CD4-positive, alpha-beta T cell treated with Interleukin-15 for 1 hour (primary cell): ENCODE results near the gene CAMTA1.

Experiments
- DNase-seq: peaks from one replicate; pipeline ENCODE4 v3.0.0-alpha.2; 2020

The CAMTA1 gene

GRCh38 chr1:6987940-6988339 is 202.7 kb downstream of the CAMTA1 start:
- DNase-seq, result no peak

GRCh38 chr1:6988796-6989195 is 203.5 kb downstream of the CAMTA1 start:
- DNase-seq, result no peak

GRCh38 chr1:6989212-6990159 is 204.2 kb downstream of the CAMTA1 start:
- DNase-seq, result no peak

- no peak for DNase-seq
Measured at GRCh38 chr1:6991266-6991665, 206.0 kb downstream of the CAMTA1 start.

- DNase-seq, result no peak
Measured at GRCh38 chr1:6995789-6996188, 210.5 kb downstream of the CAMTA1 start.

- no peak for DNase-seq
Measured at GRCh38 chr1:6996371-6996770, 211.1 kb downstream of the CAMTA1 start.

- DNase-seq, result no peak
Measured at GRCh38 chr1:6996866-6997265, 211.6 kb downstream of the CAMTA1 start.

- no peak for DNase-seq
Measured at GRCh38 chr1:6998267-6998666, 213.0 kb downstream of the CAMTA1 start.

GRCh38 chr1:6999826-7000225 is 214.6 kb downstream of the CAMTA1 start:
- DNase-seq, result no peak

- DNase-seq, result no peak
Measured at GRCh38 chr1:7000720-7001119, 215.5 kb downstream of the CAMTA1 start.

GRCh38 chr1:7002728-7003127 is 217.5 kb downstream of the CAMTA1 start:
- no peak for DNase-seq

GRCh38 chr1:7003676-7004075 is 218.4 kb downstream of the CAMTA1 start:
- no peak for DNase-seq

- no peak for DNase-seq
Measured at GRCh38 chr1:7004181-7004580, 218.9 kb downstream of the CAMTA1 start.

- no peak for DNase-seq
Measured at GRCh38 chr1:7005762-7006161, 220.5 kb downstream of the CAMTA1 start.

- DNase-seq, result no peak
Measured at GRCh38 chr1:7006996-7007871, 222.0 kb downstream of the CAMTA1 start.

- no peak for DNase-seq
Measured at GRCh38 chr1:7007902-7008301, 222.6 kb downstream of the CAMTA1 start.

- DNase-seq, result no peak
Measured at GRCh38 chr1:7008331-7008730, 223.1 kb downstream of the CAMTA1 start.

- DNase-seq, result no peak
Measured at GRCh38 chr1:7008975-7009740, 223.9 kb downstream of the CAMTA1 start.

GRCh38 chr1:7009741-7010525 is 224.7 kb downstream of the CAMTA1 start:
- DNase-seq, result no peak

GRCh38 chr1:7010534-7011200 is 225.4 kb downstream of the CAMTA1 start:
- DNase-seq, result no peak

- DNase-seq, result no peak
Measured at GRCh38 chr1:7011826-7012225, 226.6 kb downstream of the CAMTA1 start.
